ENCODE results near the gene MMS19. TPM values are rescaled to one million over a fixed set of nuclear protein-coding genes. Genes with fewer than 3 reads are reported as not detected.
"Not testable (repeated sequence)": the region's sequence is repeated elsewhere in the genome, so short reads cannot be mapped to it uniquely, and the experiment has no call there.

MMS19 gene
- total RNA-seq, 1 experiment from 2014 or later: 73.9 TPM

GRCh38 chr10:97529685-97530465 lies 31.7 kb upstream of the MMS19 start:
- no peak for DNase-seq (ENCODE audit: low read depth)

- not testable (repeated sequence) for DNase-seq (ENCODE audit: low read depth)
Measured at GRCh38 chr10:97528876-97529275, 30.7 kb upstream of the MMS19 start.

- no peak for DNase-seq (ENCODE audit: low read depth)
Measured at GRCh38 chr10:97525683-97526110, 27.5 kb upstream of the MMS19 start.

GRCh38 chr10:97525086-97525485 lies 26.9 kb upstream of the MMS19 start:
- no peak for DNase-seq (ENCODE audit: low read depth)

DNA sequence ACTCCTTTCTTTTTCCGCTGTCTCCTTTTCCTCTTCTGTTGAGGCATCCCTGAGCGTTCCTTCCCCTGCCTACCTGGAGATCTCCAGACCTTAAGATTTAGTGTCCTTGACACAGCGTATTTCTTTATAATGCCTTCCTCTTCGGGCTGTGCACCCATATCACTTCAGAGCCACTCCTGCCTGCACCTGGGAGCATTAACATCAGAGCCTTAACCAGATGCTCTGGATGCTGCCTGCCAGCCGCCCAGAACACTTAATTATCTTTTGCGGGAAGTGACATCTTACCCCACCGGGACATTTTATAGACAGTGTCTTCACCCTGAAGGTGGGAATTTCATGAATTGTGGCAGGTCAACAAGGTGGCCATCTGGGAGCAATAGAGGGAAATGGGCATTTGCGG lies 24.7 kb upstream of the MMS19 start:
- no peak for DNase-seq (ENCODE audit: low read depth)

DNA sequence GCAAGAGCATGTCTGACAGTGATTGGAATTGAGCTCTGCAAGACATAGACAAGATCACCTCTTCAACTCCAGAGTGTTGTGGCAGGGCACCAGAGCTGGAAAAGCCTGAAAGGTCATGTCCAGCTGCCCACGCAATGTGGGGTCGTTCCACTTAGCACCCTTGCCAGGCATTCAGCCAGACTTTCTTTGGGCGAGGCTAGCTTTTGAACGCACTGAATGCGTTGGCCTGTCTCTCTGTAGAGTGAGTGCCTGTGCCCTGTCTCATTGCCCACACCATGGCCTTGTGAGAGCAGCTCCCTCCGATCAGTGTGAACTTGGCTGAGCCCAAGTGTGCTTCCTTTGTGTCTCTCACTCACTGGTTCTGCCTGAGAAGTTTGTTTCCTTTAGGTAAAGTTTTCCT lies 23.8 kb upstream of the MMS19 start:
- DNase-seq (ENCODE audit: low read depth): no peak

GRCh38 chr10:97520978-97521761 lies 22.9 kb upstream of the MMS19 start:
- no peak for DNase-seq (ENCODE audit: low read depth)

DNA sequence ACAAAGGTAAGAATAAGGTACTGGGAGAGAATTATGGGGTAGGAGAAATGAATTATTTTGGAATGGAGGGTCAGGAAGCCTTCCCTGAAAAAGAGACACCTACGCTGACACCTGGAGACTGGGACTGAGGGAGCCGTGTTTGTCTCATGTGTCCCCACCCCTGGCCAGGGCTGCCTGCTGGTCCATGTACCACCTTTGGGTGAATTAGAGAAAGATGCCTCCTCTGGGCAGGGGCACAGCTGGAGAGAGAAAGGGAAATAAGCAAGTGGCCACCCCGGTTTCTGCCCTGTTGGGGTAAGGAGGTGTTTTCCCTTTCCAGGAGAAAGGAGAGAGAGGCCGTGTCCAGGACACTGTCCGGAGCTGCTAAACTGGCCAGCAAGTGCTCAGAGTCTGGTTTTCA lies 22.3 kb upstream of the MMS19 start:
- no peak for DNase-seq (ENCODE audit: low read depth)

DNA sequence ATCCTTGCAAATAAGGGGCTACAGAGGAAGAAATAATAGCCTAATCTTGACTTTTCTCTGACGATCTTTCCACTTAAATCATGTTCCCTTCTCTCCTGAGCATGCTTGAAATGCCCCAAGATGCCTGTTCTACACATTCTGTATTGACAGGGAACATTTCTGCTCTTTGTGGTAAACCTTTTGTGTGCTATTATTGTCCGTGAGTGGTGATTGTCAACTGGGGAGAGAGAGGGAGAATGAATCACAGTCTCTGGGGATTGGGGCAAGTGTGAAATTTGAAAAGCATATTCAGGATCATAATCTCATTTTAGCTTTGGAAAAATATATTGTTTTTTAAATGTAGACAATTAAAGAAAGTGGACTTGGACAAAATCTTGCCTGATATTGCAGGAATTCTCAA lies 21.1 kb upstream of the MMS19 start:
- no peak for DNase-seq (ENCODE audit: low read depth)

DNA sequence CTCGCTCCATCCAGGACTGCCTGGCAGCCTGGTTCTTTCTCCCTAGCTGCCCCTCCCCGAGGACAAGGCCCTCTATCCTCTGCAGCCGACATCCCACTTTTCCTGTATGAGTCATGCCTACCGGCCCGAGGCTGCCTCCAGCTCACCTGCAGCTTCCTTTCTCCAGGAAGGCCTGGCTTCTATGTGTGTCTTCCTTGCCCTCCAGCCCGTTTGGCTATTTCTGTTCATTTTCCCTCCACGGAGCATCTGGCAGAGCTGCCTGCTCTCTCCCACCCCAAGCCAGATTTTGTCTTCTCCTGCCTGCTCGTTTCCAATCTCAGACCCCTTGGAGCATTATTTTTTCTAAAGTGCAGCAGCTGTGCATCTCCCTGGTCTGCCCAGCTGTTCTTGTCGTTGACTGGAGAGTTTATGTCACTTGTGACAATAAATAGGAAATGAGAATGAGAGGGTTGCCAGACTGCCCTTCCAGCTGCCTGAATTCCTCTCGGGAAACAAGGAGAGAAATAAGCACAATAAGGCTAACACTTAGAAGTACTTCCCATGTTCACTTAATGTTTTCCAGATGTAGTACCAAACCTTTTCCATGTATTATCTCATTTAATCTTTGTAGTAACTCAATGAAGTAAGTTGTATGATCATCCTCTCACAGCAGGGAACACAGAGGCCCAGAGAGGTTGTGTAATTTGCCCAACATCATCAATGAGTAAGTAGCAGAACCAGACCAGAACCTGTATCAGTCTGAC lies 20.2 kb upstream of the MMS19 start:
- DNase-seq (ENCODE audit: low read depth): peak; percentile 7

GRCh38 chr10:97517778-97518300 lies 19.6 kb upstream of the MMS19 start:
- DNase-seq (ENCODE audit: low read depth): no peak

DNA sequence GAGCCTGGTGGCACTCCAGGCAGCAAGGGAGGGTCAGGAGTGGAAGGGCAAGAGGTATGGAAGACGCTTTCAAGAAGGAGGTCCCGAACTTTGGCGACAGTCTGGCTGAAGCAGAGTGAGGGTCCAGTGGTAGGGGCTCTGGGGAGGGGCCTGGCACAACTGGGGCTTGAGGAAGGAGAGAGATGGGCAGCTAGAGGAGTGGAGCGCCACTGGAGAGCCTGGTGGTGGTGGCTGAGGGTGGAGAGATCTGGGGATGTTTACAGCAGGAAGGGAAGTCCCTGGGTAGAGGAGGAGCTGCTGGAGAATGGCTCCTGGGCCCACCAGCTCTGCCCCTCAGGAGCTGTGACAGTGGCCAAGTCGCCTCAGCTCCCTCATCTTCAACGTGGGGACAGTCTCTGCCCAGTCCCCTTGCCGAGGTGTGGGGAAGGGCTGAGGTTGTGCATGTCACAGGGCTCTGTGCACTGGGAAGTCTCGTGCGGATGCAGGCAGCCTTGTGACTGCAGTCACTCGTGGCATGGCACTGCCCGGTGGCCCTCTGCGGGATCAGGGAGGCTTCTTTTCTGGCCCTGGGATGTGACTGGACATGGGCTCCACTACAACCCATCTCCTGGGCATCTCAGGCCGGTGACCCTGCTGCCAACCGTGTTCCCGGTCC lies 19.0 kb upstream of the MMS19 start:
- DNase-seq (ENCODE audit: low read depth): no peak

DNA sequence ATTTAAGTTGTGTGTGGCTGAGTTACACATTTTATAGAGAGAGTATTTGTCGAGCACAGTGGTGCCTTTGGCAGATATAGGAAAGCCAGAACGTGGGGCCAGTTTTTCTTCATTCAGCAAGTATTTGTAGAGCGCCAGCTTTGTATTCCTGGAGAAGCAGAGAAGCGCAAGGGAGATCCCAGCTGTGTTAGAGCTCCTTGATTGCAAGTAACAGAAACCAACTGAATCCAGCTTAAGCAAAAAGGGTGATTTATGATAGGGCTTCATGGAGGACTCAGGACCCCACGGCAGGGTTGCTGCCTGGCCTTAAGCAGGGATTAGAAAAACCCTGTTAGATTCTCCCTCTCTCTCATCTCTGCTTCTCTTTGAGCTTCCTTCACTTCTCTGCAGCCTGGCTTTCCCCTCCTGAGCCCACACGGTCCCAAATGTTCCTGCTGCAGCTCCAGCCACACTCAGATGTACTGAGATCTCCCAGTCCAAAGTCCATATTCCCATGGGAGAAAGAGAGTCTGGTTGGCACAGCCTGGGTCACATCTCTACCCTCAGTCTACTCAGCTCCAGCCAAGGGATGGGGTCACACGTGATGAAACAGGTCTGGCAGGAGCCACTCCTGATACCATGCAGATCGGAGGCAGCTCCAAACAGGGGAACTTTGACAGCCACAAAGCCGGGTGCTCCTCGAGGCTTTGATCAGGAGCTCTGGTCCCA lies 17.2 kb upstream of the MMS19 start:
- DNase-seq (ENCODE audit: low read depth): no peak

GRCh38 chr10:97514344-97514743 lies 16.1 kb upstream of the MMS19 start:
- no peak for DNase-seq (ENCODE audit: low read depth)

DNA sequence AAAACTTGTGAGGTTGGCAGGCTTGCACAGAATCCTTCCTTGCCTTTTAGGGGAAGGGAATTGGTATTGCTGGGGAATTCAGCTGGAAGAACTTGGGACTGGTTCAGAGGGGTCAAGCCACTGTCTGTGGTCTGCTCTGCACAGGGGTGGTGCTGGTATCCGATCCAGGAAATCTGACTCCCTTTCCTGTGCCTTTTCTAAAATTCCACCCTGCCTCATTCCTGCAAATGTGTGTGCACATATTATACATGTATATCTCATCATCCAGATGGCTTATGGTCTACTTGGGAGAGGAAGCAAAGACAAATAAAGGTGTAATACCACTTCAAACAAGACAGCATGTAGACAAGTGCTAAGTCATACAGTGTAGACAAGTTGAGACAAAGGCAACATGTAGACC lies 14.8 kb upstream of the MMS19 start:
- DNase-seq (ENCODE audit: low read depth): no peak

- DNase-seq (ENCODE audit: low read depth): no peak
Measured at GRCh38 chr10:97511711-97512440, 13.7 kb upstream of the MMS19 start.

- DNase-seq (ENCODE audit: low read depth): no peak
Measured at GRCh38 chr10:97510686-97511085, 12.5 kb upstream of the MMS19 start.

GRCh38 chr10:97509120-97509680 lies 11.0 kb upstream of the MMS19 start:
- no peak for DNase-seq (ENCODE audit: low read depth)

DNA sequence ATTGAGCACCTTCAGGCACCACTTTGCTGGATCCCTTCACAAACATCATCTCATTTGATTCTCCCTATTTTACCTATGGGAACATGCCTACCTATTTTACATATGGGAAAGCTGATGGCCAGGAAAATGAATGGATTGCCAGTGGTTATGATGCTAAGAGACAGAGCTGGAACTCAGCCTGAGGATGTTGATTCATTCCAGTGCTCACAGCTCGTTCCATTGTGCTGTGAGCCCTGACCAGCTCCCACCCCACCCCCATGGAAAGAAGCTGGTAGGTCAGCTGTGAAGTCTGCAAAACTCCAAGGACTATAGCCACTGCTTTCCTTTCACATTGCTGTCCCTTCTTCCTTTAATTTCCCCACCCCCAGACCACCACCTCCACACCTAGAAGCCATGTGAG lies 10.1 kb upstream of the MMS19 start:
- DNase-seq (ENCODE audit: low read depth): peak; percentile 9
